ENCODE results near the gene EPSTI1. TPM values are rescaled to one million over a fixed set of nuclear protein-coding genes. Genes with fewer than 3 reads are reported as not detected.
"Not testable (repeated sequence)": the region's sequence is repeated elsewhere in the genome, so short reads cannot be mapped to it uniquely, and the experiment has no call there.

Gene EPSTI1
- polyA plus RNA-seq, 3 donors: 2.7 to 10.5 (median 3.7) TPM

- no peak overlapping the region for H3K27ac ChIP-seq (ENCODE audit: low read depth, low read length)
- WGBS, 3 donors: 52 to 62% (median 58%) methylated on average over 1 of the region's 1 CpG
Observed at GRCh38 chr13:42876270-42876714, 115.7 kb downstream of the EPSTI1 start.

DNA sequence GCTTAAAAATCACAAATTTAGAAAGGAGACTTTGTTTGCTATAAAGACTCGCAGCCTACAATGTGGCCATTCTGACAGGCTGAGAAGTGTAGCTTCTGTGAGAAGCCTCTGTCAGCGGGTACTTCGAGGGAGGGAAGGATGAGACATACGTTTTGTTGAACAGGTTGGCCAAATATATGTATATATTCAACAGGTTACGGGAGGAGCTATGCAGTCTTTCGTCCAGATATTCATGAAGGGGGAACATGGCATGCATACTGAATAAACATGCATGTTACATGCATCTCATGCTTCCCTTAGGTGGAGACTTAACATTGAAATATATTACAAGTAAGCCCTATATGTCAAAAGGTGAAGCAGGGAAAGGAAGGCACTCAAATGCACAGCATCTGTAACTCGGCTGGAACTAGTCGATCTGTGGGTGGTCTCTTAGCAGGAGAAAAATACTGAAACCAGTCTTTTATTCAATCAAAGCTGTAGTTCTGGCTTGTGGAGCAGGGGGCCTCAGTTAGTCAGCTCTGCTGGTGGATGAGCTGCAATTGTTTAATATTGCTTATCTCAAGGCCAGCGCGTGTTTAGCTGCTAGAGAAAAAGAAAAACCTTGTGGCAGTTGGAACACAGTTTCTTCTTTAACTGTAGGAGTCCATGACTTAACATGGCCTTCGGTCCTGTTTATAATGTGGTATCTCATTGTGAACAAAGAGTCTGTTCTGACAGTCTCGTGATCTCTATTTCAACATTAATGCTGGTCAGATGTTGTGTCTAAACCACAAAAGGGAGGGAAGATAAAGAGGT is 116.4 kb downstream of the EPSTI1 start:
- H3K27ac ChIP-seq (ENCODE audit: low read depth, low read length): no peak overlapping the region
- 56 to 76% (median 74%) methylated on average over 12 of the region's 12 CpGs for WGBS, 3 donors

- H3K27ac ChIP-seq (ENCODE audit: low read depth, low read length): no peak overlapping the region
- 73 to 84% (median 80%) methylated on average over 2 of the region's 2 CpGs for WGBS, 3 donors
Observed at GRCh38 chr13:42874221-42874620, 117.8 kb downstream of the EPSTI1 start.

GRCh38 chr13:42873081-42873480 is 119.0 kb downstream of the EPSTI1 start:
- WGBS, 3 donors: 82 to 87% (median 86%) methylated on average over 8 of the region's 8 CpGs
- no peak overlapping the region for H3K27ac ChIP-seq (ENCODE audit: low read depth, low read length)

GRCh38 chr13:42867232-42867631 is 124.8 kb downstream of the EPSTI1 start:
- H3K27ac ChIP-seq (ENCODE audit: low read depth, low read length): no peak overlapping the region
- WGBS, 3 donors: 71 to 85% (median 81%) methylated on average over 4 of the region's 4 CpGs

DNA sequence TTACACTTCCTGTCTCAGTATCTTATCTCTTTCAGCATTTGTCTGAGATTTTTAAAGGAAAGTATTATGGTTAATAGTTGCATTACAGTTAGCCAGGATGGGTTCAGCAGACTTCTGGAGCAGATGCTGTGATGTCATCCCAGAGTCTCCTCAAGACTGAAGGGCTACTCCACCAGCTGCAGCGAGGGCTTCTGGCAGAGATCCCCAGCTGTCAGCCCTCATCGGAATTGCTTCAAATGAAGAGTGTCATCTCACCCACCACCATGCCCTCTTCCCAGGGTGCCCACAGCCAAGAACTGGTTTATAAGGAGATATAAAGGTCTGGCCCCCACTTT is 126.3 kb downstream of the EPSTI1 start:
- H3K27ac ChIP-seq (ENCODE audit: low read depth, low read length): no peak overlapping the region
- 59 to 78% (median 75%) methylated on average over 2 of the region's 2 CpGs for WGBS, 3 donors

- no peak overlapping the region for H3K27ac ChIP-seq (ENCODE audit: low read depth, low read length)
- 61 to 63% (median 63%) methylated on average over 10 of the region's 10 CpGs for WGBS, 3 donors
Observed at GRCh38 chr13:42864952-42865767, 126.9 kb downstream of the EPSTI1 start.

GRCh38 chr13:42862370-42862769 is 129.7 kb downstream of the EPSTI1 start:
- H3K27ac ChIP-seq (ENCODE audit: low read depth, low read length): not testable (repeated sequence)
- WGBS, 3 donors: 80 to 88% (median 86%) methylated on average over 2 of the region's 2 CpGs

DNA sequence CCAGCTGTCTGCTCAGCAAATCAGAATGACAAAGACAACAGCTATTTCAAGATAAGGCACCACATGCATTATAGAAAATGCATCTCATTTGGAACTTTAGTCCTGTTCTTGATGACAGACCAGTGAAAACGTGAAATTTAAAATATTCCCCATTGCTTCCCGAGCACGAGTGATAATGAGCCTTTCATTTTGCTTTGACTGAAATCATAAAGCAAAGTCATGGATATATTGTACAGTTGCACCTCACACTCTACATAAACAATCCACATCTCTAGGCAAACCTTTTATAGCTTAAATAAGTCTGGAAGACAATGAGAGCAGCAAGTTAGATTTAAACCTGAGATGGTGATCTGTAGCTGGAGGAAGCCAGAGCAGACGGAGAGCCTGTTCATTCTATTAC is 131.6 kb downstream of the EPSTI1 start:
- WGBS, 3 donors: 76 to 94% (median 90%) methylated on average over 4 of the region's 4 CpGs
- no peak overlapping the region for H3K27ac ChIP-seq (ENCODE audit: low read depth, low read length)

DNA sequence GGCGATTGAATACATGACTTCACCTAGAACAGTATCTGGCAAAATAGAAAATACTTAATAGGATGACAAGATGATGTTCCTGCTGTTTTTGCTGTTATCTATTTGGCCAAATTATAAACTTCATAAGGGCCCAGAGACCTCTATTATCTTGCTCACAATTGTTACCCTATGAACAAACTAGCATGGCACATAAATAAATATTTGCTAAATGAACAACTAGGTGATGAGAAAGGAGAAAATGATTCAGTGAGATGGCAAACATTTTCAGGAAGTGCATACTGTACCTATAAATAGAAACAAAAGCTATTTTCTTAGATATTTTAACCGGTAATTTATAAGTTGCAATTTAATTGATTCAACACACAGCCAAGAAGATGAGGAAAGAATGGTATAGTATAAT is 132.3 kb downstream of the EPSTI1 start:
- 48 to 62% (median 54%) methylated on average over 2 of the region's 2 CpGs for WGBS, 3 donors

GRCh38 chr13:42855410-42855809 is 136.6 kb downstream of the EPSTI1 start:
- no peak overlapping the region for H3K27ac ChIP-seq (ENCODE audit: low read depth, low read length)
- 60 to 91% (median 84%) methylated on average over 7 of the region's 7 CpGs for WGBS, 3 donors

More for the DNA sequence above, 132.3 kb downstream of the EPSTI1 start:
- H3K27ac ChIP-seq (ENCODE audit: low read depth, low read length): no peak overlapping the region

DNA sequence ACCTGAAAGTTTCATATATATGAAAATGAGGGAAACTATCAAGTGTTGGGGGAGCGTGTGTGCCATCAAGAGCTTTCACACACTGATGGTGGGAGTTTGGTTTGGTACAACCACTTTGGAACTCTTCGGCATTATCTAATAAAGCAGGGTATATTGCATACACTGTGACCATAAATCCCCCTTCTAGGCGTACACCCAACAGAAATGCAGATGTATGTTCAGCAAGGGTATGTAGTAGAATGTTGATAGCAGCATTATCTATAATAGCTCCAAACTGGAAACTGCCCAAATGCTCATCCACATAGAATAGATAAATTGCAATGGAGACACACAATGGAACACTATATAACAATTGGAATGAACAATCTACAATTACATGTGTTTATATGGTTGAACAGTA is 139.9 kb downstream of the EPSTI1 start:
- H3K27ac ChIP-seq (ENCODE audit: low read depth, low read length): no peak overlapping the region
- WGBS, 3 donors: 86 to 91% (median 90%) methylated on average over 3 of the region's 3 CpGs

GRCh38 chr13:42849200-42849599 is 142.8 kb downstream of the EPSTI1 start:
- no peak overlapping the region for H3K27ac ChIP-seq (ENCODE audit: low read depth, low read length)
- 92 to 96% (median 96%) methylated on average over 2 of the region's 2 CpGs for WGBS, 3 donors

DNA sequence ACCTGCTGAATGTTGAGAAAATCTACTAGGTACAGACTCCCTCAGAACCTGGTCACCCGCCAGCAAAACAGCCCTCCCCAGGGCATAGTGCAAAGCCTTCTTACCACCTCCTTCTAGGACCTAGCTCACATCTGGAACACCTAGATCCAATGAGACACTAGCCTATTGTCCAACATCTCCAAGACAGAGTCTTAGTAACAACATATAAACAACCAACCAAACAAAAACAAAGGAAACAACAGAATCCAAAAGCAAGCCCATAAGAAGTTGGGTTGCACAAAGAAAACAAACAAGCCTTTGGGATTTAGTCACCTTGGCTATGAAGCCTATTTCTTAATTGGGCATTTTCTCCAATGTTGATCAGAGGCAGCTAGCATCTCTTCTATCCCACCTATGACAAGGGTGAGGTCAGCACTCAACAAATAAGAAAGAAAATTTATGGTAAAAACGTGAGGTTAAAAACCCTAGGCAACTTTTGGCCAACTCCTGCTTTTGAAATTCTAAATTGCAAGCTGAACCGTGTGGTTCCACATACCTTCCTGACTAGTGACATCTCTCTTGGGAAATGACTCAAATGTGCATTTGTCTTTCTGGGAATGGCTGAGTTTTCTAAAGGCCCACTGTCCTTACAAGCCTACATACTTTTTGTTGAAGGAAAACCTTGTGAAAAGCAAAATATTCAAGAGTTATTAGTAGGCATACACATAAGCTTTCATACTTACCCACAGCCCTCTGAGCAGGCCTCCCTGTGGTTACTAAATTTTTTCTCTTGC is 144.0 kb downstream of the EPSTI1 start:
- WGBS, 3 donors: 42 to 66% (median 50%) methylated on average over 3 of the region's 3 CpGs
- no peak overlapping the region for H3K27ac ChIP-seq (ENCODE audit: low read depth, low read length)

DNA sequence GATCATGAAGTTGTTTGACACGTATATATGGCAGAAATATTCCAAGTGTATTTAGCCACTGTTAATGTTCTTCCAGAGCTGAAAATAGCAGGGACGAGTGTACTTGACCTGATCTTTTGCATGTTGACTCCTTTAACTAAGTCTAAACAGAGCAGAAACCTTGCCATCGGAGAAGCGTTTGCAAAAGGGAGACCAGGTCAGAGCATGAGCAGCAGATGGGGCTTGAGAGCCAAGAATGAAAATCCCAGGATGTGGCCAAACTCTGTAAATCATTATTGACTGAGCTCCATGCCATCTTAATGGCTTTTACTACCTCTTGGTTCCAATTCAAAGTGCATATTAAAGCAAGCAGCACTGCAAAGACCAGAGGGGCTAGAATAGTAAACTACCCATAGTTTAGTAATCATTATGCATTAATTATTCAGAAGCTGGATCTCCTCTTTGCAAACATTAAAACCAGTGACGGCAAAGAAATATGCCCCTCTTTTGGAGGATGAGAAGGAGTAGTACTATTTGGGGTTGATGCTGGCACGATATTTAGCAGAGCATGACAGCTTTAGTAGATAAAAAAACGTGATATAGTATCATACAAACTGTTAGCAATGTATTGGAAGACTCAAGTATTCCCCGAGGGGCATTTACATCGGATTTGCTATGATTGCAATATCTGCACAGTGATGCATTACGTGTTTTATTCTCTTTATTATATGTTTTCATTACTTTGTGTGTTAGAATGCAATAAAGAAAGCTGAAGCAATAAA is 154.9 kb downstream of the EPSTI1 start:
- 40 to 57% (median 47%) methylated on average over 10 of the region's 10 CpGs for WGBS, 3 donors
- no peak overlapping the region for H3K27ac ChIP-seq (ENCODE audit: low read depth, low read length)
